Diencephalon (tissue), 1 donor: ENCODE data around the gene CLNS1A. TPM values are rescaled to one million over a fixed set of nuclear protein-coding genes. Genes with fewer than 3 reads are reported as not detected.

Source experiments
- small RNA-seq: library from RNA; depleted of rRNA; stranded (forward); fragments of <200 nt; gene quantifications from one replicate; pipeline ENCODE3, GENCODE V24; 2014
- total RNA-seq: library from RNA; depleted of rRNA; stranded (reverse); fragments of >200 nt; gene quantifications from one replicate; pipeline ENCODE4 v1.2.3, GENCODE V29; 2014

The CLNS1A gene, protein sequence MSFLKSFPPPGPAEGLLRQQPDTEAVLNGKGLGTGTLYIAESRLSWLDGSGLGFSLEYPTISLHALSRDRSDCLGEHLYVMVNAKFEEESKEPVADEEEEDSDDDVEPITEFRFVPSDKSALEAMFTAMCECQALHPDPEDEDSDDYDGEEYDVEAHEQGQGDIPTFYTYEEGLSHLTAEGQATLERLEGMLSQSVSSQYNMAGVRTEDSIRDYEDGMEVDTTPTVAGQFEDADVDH
- 161 TPM for total RNA-seq

DNA sequence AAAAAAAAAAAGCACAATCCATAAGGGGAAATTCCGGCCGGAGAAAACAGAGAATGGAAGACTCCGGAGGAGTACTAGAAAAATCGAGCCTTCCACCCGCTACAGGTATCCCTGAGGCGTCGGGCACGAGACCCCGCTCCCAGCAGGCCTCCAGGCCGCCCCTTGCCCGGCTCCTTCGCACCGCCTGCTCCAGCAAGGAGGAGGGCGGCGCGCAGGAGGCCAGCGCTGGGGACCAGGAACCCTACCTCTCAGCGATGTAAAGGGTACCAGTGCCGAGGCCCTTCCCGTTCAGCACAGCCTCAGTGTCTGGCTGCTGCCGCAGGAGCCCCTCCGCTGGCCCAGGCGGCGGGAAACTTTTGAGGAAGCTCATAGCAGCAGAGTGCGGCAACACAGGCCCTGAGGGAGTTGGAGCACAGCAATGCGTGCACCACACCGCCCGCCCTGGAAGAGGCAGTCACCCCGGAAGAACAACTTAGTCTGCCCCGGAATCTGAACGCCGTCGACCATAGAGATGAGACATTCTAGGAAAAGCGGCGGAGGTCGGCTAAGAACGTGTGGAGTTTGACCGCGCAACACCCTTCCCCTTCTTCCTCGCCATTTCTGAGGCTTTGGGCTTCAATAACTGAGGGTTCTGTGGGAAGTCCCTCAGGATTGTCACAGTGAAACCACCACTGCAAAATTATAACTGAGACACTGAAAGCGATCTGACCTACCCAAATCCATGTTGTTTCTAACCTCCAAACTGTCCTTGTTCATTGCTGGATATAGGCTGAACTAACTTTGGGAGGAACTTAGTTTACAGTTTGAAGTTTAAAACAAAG lies at the start of gene CLNS1A:
TSS of gene CLNS1A (minus strand) at position 450 of the 821 bp plus-strand sequence. CDS start at position 370, 80 bp downstream.

DNA sequence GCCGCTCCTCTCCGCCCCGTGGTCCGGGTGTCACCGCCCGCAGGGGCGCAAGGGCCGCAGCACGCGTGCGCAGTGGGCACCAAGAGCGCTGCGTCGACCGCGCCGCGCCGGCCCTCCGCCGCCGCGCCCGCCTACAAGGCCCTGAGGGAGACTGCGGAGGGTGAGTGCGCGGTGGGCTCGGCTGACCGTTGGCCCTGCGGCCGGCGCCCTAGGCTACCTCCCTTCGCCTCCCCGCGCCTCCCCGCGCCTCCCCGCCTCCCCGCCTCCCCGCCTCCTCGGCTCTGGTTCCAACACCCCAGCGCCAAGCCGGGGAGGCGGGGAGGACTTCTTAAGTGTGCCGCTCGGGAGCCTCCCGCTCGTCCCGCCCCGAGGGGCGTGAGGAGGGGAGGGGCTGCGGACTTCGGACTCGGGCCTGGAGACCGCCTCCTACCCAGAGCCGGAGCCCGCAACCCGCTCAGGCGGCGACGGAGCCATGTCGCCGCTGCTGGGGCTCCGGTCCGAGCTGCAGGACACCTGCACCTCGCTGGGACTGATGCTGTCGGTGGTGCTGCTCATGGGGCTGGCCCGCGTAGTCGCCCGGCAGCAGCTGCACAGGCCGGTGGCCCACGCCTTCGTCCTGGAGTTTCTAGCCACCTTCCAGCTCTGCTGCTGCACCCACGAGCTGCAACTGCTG lies 47.9 kb downstream of the CLNS1A start, which contains the start of gene AQP11:
TSS of gene AQP11 (plus strand) at position 433 of the 673 bp plus-strand sequence. CDS start at position 473, 40 bp downstream.

Small RNAs within 50 kb of the gene (small RNA-seq; reads per million reads assigned to genes)
- not detected for gene RNU7-59P

Other genes with a start within 250 kb of the CLNS1A start
- 98.0 TPM for gene PAK1, start 163.7 kb downstream of the CLNS1A start, total RNA-seq
- gene AQP11, start 47.8 kb downstream of the CLNS1A start, total RNA-seq, result 8.1 TPM
- 123 TPM for gene RSF1, start 182.9 kb upstream of the CLNS1A start, total RNA-seq
- 9.0 TPM for gene AAMDC, start 183.3 kb upstream of the CLNS1A start, total RNA-seq